Measurements from ENCODE around the gene SEL1L.
"Not testable (repeated sequence)": the region's sequence is repeated elsewhere in the genome, so short reads cannot be mapped to it uniquely, and the experiment has no call there.

The SEL1L gene

DNA sequence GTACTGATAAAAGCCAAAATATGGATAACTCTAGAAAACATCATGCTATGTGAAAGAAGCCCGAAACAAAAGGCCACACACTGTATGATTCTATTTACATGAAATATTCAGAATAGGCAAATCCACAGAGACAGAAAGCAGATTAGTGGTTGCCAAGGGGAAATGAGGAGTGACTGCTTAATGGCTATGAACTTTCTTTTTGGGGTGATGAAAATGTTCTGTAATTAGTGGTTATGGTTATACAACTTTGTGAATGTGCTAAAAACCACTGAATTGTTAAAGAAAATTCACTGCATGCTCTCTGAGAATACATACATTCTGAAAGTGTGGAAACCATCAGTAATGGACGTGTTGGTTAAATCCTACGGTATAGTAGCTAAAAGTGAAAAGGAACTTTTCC lies 93.6 kb downstream of the SEL1L start:
- DNase-seq = no peak

DNA sequence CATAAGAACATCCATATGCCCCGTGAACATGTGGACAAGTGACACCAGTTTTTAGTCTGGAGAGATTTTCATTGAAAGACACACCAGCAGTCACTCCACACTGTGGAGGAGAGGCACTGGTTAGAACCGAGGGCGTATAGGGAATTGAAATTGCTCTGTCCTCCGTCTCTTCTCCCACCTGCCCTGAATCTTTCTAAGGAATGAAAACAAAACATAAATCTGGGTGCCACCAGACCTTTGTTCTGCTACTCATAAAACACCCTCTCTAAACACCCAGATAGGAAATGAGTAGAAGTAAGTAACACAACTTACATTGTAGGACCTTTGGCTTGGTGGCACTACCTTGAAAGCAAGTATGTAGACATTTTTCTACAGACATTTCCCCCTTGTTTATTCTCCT lies 96.4 kb downstream of the SEL1L start:
- no peak for DNase-seq

DNA sequence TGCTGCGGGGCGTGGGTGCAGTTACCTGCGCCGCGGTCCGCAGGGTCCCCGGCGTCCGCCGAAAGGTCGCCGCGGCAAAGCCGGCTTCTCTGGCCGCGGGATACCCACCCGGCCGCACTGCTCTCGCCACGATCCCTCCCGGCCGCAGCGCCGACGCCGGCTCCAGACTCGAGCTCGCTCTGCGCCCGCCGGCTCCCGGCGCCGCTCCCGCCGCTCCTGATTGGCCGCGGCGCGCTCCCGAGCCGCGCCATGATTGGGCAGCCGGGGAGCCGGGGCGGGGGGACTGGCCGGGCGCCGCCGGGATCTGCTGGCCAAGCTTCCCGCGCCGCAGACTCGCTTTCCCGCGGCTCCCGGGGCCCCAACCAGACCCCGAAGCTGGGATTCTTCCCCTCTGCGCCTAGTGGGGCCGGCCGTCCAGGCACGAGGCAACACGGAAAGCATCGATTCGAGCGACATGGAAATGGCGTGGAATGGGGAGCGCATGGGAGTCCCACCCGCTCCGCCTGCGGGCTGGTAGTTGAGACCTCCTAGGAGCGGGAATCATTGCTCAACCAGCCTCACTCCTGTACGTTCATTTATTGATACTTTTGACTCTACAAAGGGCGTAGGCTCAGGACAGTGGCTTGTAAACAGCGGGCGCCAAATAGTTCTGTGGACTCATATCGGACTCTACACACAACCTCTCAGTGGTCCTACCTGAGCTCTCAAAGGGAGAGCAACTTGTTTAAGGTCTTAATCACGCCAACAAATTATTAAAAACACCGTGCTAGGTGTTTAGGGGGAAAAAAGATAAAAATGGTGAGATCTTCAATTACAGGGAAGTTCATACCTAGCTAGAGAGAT lies 97.1 kb downstream of the SEL1L start:
- peak; percentile 42 for DNase-seq

DNA sequence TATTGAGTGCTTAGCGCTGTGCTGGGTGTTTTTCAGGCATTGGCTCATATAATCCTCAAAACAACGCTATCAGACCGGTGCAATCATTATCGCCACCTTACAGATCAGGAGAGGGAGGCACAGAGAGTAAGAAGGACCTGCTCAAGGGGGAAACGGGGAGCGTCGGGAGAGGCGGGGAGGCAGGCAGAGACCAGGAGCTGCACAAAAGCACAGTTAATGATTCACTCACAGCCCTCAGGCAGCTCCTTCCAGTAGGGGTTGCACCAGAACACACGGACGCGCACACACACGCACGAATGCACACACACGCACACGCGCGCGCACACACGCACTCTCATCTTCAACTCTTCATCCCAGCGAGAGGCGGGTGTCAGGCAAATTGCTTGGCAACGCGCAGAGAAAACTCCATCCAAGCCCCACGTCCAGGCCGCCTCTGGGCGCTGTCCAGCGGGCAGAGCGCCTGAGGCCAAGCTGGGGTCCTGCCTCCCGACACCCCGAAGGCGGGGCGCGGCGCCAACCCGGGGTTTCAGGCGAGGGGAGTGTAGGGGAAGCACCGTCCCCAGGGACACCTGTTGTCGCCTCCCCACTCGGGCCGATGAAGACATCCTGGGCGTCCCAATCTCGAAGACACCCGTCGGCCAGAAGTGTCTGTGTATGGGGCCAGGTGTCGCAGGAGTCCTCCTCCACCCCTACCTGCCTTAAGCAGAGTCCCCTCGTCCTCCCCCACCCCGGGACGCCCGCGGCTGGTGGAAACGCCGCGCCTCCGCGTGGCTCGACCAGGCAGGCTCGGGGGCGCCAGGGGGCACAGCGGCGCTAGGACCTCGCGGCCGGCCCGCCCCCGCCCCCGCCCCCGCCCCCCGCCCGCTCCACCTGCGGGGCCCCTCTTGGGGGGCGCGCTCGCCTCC lies 98.0 kb downstream of the SEL1L start:
- DNase-seq = peak; percentile 10

DNA sequence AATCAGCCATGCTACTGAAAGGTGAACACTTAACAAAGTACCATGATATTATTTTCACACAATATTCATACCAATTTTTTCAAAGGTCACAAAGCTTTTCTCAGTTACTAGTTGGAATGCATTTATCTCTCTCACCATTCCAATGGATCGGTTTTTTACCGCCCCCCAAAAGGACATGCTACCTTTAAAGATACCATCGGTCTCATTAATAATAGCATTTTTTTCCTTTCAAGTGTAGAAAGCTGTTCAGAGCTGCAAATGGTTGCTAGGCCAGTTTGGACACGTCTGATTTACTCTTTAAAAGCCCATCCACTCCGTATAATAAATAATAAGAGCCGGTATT lies 98.6 kb downstream of the SEL1L start:
- no peak for DNase-seq

DNA sequence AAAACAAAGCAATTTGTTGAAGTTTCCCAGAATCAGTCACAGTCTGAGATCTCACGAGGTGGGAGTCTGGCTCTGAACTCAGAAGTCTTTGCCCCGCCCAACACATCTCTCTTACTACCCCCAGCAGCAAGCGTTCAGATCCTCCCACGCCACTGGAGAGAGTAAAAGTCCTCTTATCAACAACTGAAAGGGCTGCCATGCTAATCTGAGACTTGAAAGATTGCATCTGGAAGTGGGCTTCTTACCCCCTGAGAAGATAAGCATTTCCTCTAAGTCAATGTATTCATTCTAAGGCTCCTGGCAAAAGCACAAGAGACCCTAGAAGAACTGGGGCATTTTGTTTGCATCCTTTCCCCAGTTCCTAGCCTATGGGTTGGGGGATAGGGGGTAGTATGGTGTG lies 99.4 kb downstream of the SEL1L start:
- no peak for DNase-seq

DNA sequence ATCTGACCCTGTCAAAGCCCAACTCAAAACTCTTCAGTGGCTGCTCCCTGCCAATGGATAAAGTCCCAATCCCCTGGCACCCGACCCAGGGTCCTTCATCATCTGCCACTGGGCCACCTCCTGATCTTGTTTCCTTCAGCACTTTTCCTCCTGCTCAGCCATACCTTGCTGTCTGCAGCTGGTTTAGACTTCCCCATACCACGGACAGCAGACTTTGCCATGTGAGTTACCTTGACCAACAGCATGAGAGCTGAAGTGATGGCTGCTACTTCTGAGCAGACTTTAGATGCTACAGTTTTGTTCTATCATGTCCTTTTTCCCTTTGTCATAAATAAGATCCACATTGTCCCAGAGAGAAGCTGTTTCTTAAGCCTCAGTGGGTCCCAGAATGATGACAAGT lies 100.3 kb downstream of the SEL1L start:
- DNase-seq = no peak

DNA sequence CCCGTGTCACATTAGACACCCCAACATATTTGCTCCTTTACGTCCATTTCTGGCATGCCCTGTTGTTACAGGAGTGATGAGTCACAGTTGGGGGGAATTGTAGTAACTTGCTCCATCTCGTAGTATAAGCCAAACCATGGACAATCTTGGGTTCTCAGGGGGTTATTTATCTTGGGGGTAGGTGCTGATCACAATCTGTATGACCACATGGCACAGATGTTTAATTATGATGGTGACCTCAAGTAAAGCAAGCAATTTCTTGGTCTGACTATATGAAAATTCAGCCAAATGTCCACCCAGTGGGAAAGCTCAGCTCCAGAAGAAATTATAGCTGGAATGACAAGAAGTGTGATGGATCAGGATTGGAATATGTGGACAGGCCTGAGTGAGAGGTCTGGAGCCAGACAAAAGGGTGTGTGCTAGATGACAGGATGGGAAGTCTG lies 101.4 kb downstream of the SEL1L start:
- DNase-seq = no peak

DNA sequence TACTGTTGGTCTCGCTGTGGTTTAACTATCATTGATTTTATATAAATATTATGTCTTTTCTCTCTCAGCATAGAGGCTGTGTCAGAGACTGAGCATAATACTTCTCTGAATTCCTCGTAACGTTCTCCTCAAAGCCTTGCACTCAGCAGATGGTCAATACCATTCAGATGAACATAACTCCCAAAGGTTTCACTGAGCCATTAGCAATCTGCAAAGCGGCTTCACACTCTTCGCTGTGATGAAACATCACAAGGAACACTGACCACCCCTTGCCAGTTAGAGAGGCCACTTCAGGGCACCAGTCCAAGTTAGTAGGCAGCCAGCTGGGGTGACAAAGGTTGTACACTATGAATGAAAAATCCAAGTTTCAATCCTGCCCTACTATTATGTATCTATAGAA lies 103.4 kb downstream of the SEL1L start:
- DNase-seq = no peak

DNA sequence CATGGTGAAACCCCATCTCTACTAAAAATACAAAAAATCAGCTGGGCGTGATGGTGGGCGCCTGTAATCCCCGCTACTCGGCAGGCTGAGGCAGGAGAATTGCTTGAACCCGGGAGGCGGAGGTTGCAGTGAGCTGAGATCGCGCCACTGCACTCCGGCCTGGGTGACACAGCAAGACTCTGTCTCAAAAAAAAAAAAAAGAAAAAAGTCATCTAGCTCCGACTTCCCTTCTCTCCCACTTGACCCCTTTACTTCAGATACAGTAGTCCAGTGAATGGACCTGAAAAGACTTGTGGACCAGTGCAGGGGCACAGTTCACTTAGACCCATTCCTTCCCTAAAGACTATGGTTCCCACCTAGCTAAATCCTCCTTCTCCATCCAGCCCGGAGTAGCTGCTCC lies 103.9 kb downstream of the SEL1L start:
- not testable (repeated sequence) for DNase-seq

DNA sequence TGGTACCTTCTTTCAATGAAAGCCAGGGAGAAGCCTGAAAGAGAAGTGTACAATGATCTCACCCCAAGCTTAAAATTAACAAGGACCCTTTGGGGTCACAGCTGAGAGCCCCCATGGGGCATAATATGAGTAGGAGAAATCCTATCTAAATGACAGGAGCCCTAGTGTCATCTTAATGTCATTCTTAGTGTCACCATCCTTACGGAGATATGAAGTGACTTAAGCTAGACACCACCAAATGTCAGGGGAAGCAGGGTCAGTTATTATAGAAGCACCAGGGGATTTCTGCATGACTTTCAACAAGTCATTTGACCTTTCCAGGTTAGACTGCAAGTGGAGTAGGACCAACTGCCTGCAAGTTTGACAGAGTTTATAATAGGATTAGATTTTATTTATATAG lies 104.6 kb downstream of the SEL1L start:
- DNase-seq = no peak

DNA sequence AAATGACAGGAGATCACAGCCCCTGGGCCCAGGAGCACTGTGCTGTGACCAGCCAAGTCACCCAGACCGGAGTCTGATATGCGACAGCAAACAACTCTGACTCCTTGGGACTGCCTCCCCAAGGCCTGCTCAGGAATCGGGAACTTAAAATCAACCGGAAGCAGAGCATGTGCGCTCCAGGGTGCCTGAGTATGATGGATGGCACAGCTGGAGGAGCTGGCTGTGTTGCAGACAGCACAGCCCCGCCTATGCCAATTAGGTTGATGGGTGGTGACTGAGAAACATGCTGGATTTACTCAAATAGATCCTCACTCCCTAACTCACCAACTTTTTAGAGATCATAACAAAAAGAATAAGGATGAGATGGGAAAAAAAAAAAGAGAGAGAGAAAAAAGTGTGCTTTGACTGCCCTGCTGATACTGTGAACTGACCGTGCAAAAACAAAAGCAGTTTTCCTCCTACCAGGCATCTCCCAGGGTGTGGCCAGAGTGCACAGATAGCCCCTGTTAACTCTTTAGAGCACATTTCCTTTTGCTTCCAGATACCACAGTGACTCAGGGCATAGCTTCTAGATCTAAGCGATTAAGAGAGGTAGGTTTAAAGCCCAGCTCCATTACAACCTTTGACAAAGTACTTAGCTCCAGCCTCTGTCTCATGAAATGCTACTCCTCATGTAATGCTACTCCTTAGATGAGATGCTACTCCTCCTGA lies 106.2 kb downstream of the SEL1L start:
- DNase-seq = no peak

DNA sequence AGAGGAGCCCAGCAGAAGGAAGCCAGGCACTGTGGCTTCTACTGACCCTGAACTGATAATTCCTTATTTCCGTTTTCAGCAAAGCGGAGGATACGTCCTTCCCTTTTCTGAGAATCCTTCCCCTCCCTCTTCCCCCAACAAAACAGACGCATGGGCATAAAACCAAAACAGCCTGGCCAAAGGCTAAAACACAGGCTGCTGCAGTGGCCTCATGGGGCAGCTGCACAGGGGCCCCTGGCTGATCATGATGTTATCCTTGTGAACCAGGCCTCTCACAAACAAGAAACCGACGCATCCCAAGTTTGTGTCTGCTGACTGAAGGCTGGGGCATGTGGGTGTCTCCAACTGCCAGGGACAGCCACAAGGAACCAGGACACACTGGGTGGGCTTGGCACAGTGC lies 110.1 kb downstream of the SEL1L start:
- no peak for DNase-seq

Measured in stimulated activated CD4-positive, alpha-beta T cell treated with anti-CD3 and anti-CD28 coated beads, Interleukin-4, amount 100 ng/mL, for 24 hours (primary cell).